GM12874 (cell line): ENCODE measurements around the gene PTX4.

Source experiments
- CTCF ChIP-seq: IDR thresholded peaks from 2 replicates; pipeline ENCODE4 v1.5.1; 2011; ENCODE audit warnings: low read depth, mild to moderate bottlenecking, control low read depth, low read length, moderate library complexity; ENCODE audit not compliant: insufficient read depth

PTX4 gene

GRCh38 chr16:1488619-1489018 lies at the start of gene PTX4:
Gene PTX4 (minus strand): TSS chr16:1488944. CDS start chr16:1488909, 35 bp downstream.
- TF ChIP-seq CTCF: no peak

GRCh38 chr16:1537763-1538289 lies 49.1 kb upstream of the PTX4 start:
- no peak for TF ChIP-seq CTCF

GRCh38 chr16:1537138-1537577 lies 48.4 kb upstream of the PTX4 start:
- no peak for TF ChIP-seq CTCF

GRCh38 chr16:1536601-1537000 lies 47.9 kb upstream of the PTX4 start:
- TF ChIP-seq CTCF: no peak

GRCh38 chr16:1535391-1536291 lies 46.9 kb upstream of the PTX4 start:
- TF ChIP-seq CTCF: no peak

- no peak for TF ChIP-seq CTCF
These were observed 45.6 kb upstream of the PTX4 start for GRCh38 chr16:1534021-1535020.
